Bronchial epithelial cell (primary cell): ENCODE results near the gene AGER. TPM values are rescaled to one million over a fixed set of nuclear protein-coding genes. Genes with fewer than 3 reads are reported as not detected.

Experiments used
- DNase-seq: peaks from one replicate; pipeline ENCODE4 v3.0.0-alpha.2; 2010; ENCODE audit warnings: low read depth
- FAIRE-seq: peaks from 2 replicates; lab custom pipeline; 2011; peaks lifted over from hg19 to GRCh38; lab: Jason Lieb, UNC
- H3K27me3 ChIP-seq: 2 replicates; pipeline ENCODE4 v1.5.1; 2011; ENCODE audit warnings: low read length; ENCODE audit not compliant: control insufficient read depth, insufficient read depth
- H3K36me3 ChIP-seq: 2 replicates; pipeline ENCODE4 v1.5.1; 2011; ENCODE audit warnings: low read length; ENCODE audit not compliant: control insufficient read depth, insufficient read depth
- H3K4me3 ChIP-seq: 2 replicates; pipeline ENCODE4 v1.5.1; 2011; ENCODE audit warnings: mild to moderate bottlenecking, low read depth, low read length, control low read depth
- CTCF ChIP-seq: IDR thresholded peaks from 2 replicates; pipeline ENCODE4 v1.5.1; 2011; ENCODE audit warnings: mild to moderate bottlenecking, moderate library complexity, low read length, control low read depth, inconsistent platforms; ENCODE audit not compliant: insufficient read depth, severe bottlenecking
- total RNA-seq: library from RNA; depleted of rRNA; stranded (reverse); fragments of >200 nt; gene quantifications from 2 replicates; pipeline ENCODE4 v1.2.1, GENCODE V29; 2014

The AGER gene
- total RNA-seq, 1 donor from 2014 or later, result 0.26 TPM

GRCh38 chr6:32174416-32174815, 9.6 kb downstream of the AGER start:
- TF ChIP-seq CTCF, result no peak
- FAIRE-seq (no peak), DNase-seq (no peak)
- Histone ChIP-seq H3K4me3 (no peak overlapping the region), H3K36me3 (peaks cover 13% of the 10 kb centered on the region), H3K27me3 (no peaks in the 10 kb centered on the region)

GRCh38 chr6:32173051-32173727, 10.9 kb downstream of the AGER start:
- no peak for DNase-seq
- Histone ChIP-seq H3K36me3 (peaks cover 13% of the 10 kb centered on the region), H3K27me3 (no peaks in the 10 kb centered on the region), H3K4me3 (no peak overlapping the region)
- no peak for FAIRE-seq
- no peak for TF ChIP-seq CTCF

- FAIRE-seq (no peak), DNase-seq (no peak)
- TF ChIP-seq CTCF, result no peak
- no peak overlapping the region for H3K4me3 ChIP-seq
- H3K36me3 ChIP-seq, result peaks cover 15% of the 10 kb centered on the region
- no peaks in the 10 kb centered on the region for H3K27me3 ChIP-seq
Measured at GRCh38 chr6:32171234-32171633, 12.8 kb downstream of the AGER start.

- DNase-seq, result no peak
- Histone ChIP-seq H3K4me3 (no peak overlapping the region), H3K27me3 (no peaks in the 10 kb centered on the region), H3K36me3 (peaks cover 16% of the 10 kb centered on the region)
- no peak for FAIRE-seq
- no peak for TF ChIP-seq CTCF
Measured at GRCh38 chr6:32170294-32170693, 13.8 kb downstream of the AGER start.

- no peak for DNase-seq
- no peaks in the 10 kb centered on the region for H3K27me3 ChIP-seq
- no peak overlapping the region for H3K4me3 ChIP-seq
- peaks cover 16% of the 10 kb centered on the region for H3K36me3 ChIP-seq
- no peak for TF ChIP-seq CTCF
- FAIRE-seq, result no peak
Measured at GRCh38 chr6:32168807-32169591, 15.1 kb downstream of the AGER start.
